A673 (cell line): ENCODE data around the gene KATNBL1. TPM values are rescaled to one million over a fixed set of nuclear protein-coding genes. Genes with fewer than 3 reads are reported as not detected.
"Not testable (repeated sequence)": the region's sequence is repeated elsewhere in the genome, so short reads cannot be mapped to it uniquely, and the experiment has no call there.

Source experiments
- BruUV-seq: library from RNA; stranded (reverse); fragments of 400-500 nt; replicated peaks from 2 replicates; lab custom pipeline; 2021; lab: Mats Ljungman, UMichigan
- CTCF ChIA-PET: fragments of 300-600 bp; sonication (Branson Sonifier 250); formaldehyde crosslinking; loops from one replicate; lab custom pipeline; 2022; ENCODE audit warnings: antibody characterized with exemption; lab: Charles Lee
- POLR2A ChIA-PET: fragments of 300-600 bp; sonication (Branson Sonifier 250); formaldehyde crosslinking; loops from one replicate; lab custom pipeline; 2022; ENCODE audit warnings: antibody characterized with exemption; ENCODE audit not compliant: low non-redundant PET; lab: Charles Lee
- DNase-seq: peaks from one replicate; pipeline ENCODE4 v3.0.0-alpha.2; 2015; ENCODE audit warnings: low spot score
- H3K27ac ChIP-seq: fragments of 200-600 bp; sonication (generic); 2 replicates; pipeline ENCODE4 v1.5.1; 2016; ENCODE audit warnings: mixed run types, low read depth, mild to moderate bottlenecking, mixed read lengths, antibody characterized with exemption, low read length; ENCODE audit not compliant: poor library complexity, severe bottlenecking
- H3K27me3 ChIP-seq: fragments of 200-600 bp; sonication (generic); replicated peaks from 2 replicates; pipeline ENCODE4 v1.6.1; 2017; ENCODE audit warnings: mixed run types, low read depth, mild to moderate bottlenecking, mixed read lengths, antibody characterized with exemption, low read length; ENCODE audit not compliant: insufficient read depth, poor library complexity
- H3K36me3 ChIP-seq: fragments of 200-600 bp; sonication (generic); 2 replicates; pipeline ENCODE4 v1.6.1; 2016; ENCODE audit warnings: mixed run types, mild to moderate bottlenecking, mixed read lengths, antibody characterized with exemption, low read length; ENCODE audit not compliant: insufficient read depth, poor library complexity, severe bottlenecking
- H3K4me1 ChIP-seq: fragments of 200-600 bp; sonication (generic); 2 replicates; pipeline ENCODE4 v1.6.1; 2017; ENCODE audit warnings: mixed run types, mild to moderate bottlenecking, mixed read lengths, antibody characterized with exemption, low read length; ENCODE audit not compliant: insufficient read depth, poor library complexity, severe bottlenecking
- H3K4me3 ChIP-seq: fragments of 200-600 bp; sonication (generic); 2 replicates; pipeline ENCODE4 v1.5.1; 2016; ENCODE audit warnings: low read depth, mixed run types, mild to moderate bottlenecking, mixed read lengths, low read length; ENCODE audit not compliant: poor library complexity, severe bottlenecking
- H3K9me3 ChIP-seq: fragments of 200-600 bp; sonication (generic); 2 replicates; pipeline ENCODE4 v1.6.1; 2016; ENCODE audit warnings: mixed run types, low read depth, mild to moderate bottlenecking, mixed read lengths, antibody characterized with exemption, low read length; ENCODE audit not compliant: poor library complexity, severe bottlenecking
- CTCF ChIP-seq: fragments of 300-800, 200-600 bp; sonication (generic); conservative IDR thresholded peaks from 2 replicates; pipeline ENCODE4 v1.5.1; 2017; ENCODE audit warnings: low read depth, mild to moderate bottlenecking, antibody characterized with exemption, low read length, moderate library complexity, mixed read lengths
- EZH2 ChIP-seq: fragments of 200-600 bp; sonication (generic); IDR thresholded peaks from 2 replicates; pipeline ENCODE4 v1.6.1; 2017; ENCODE audit warnings: borderline replicate concordance, low read depth, mild to moderate bottlenecking, mixed read lengths, antibody characterized with exemption, low read length; ENCODE audit not compliant: poor library complexity, severe bottlenecking
- intact Hi-C: fragments of 100-400 bp; cut with micrococcal nuclease; formaldehyde crosslinking; loops from one replicate; pipeline ENCODE4 v1.10.0; 2022; ENCODE audit not compliant: unreplicated experiment
- total RNA-seq: library from RNA; stranded (reverse); gene quantifications from 2 replicates; pipeline ENCODE4 v1.2.3, GENCODE V29; 2021

KATNBL1 gene
- total RNA-seq, 1 experiment from 2014 or later: 55.1 TPM

- Histone ChIP-seq H3K27me3 (no peaks in the 10 kb centered on the region), H3K9me3 (no peaks in the 10 kb centered on the region), H3K27ac (no peak overlapping the region), H3K4me3 (no peak overlapping the region), H3K4me1 (peaks cover 4% of the 10 kb centered on the region), H3K36me3 (peaks cover 3% of the 10 kb centered on the region)
- no peak for TF ChIP-seq EZH2
- TF ChIP-seq CTCF: no peak
- ChIA-PET CTCF (no interaction called here), POLR2A (no interaction called here)
- DNase-seq: no peak
- intact Hi-C loops: no loop called here
- BruUV-seq: no TSS peak
Observed at GRCh38 chr15:34203936-34204335, 6.0 kb downstream of the KATNBL1 start.

GRCh38 chr15:34203305-34203704 is 6.6 kb downstream of the KATNBL1 start:
- H3K4me3 ChIP-seq: no peak overlapping the region
- intact Hi-C loops: no loop called here
- CTCF ChIA-PET: no interaction called here
- H3K9me3 ChIP-seq: no peaks in the 10 kb centered on the region
- H3K27me3 ChIP-seq: no peaks in the 10 kb centered on the region
- TF ChIP-seq CTCF (no peak), EZH2 (no peak)
- POLR2A ChIA-PET: no interaction called here
- DNase-seq: no peak
- no peak overlapping the region for H3K27ac ChIP-seq
- no peaks in the 10 kb centered on the region for H3K4me1 ChIP-seq
- peaks cover 3% of the 10 kb centered on the region for H3K36me3 ChIP-seq
- no TSS peak for BruUV-seq

- H3K4me3 ChIP-seq, H3K27me3 ChIP-seq, H3K27ac ChIP-seq, CTCF ChIA-PET, BruUV-seq, H3K9me3 ChIP-seq, DNase-seq, H3K4me1 ChIP-seq, H3K36me3 ChIP-seq, intact Hi-C loops, POLR2A ChIA-PET: not testable (repeated sequence)
- peak; percentile 25; the same call in 1 of the 2 replicates for TF ChIP-seq CTCF
Observed at GRCh38 chr15:34193272-34193671, 16.6 kb downstream of the KATNBL1 start.
